NCI-H460 (cell line): ENCODE measurements around the gene TSSK3. TPM values are rescaled to one million over a fixed set of nuclear protein-coding genes. Genes with fewer than 3 reads are reported as not detected.

Experiments
- DNase-seq: peaks from one replicate; pipeline ENCODE4 v3.0.0-alpha.2; 2016; ENCODE audit warnings: low read depth; ENCODE audit errors: extremely low read depth
- polyA plus RNA-seq: library from polyadenylated mRNA; depleted of rRNA; stranded (reverse); fragments of >200 nt; gene quantifications from 2 replicates; pipeline ENCODE4 v1.2.3, GENCODE V29; 2014; cell fraction: nucleus; rRNA removed
- total RNA-seq: library from RNA; depleted of rRNA; stranded (reverse); fragments of >200 nt; shearing (Covaris generic); gene quantifications from 2 replicates; pipeline ENCODE4 v1.2.3, GENCODE V29; 2014; rRNA removed

Gene TSSK3
- 0.57 and 0.98 TPM in 2 replicates for total RNA-seq
- 0.60 and 0.61 TPM in 2 replicates for polyA plus RNA-seq

- DNase-seq = no peak
Observed at GRCh38 chr1:32362474-32363313, at the start of gene TSSK3, which contains the start of gene FAM229A. TSS of gene TSSK3 (plus strand) at chr1:32362539. CDS start at chr1:32362702, 163 bp downstream. TSS of gene FAM229A (minus strand) at chr1:32362485. CDS start at chr1:32362091, 394 bp downstream.

- no peak for DNase-seq
Observed at GRCh38 chr1:32316903-32317277, 45.4 kb upstream of the TSSK3 start.

GRCh38 chr1:32318127-32318869, 44.0 kb upstream of the TSSK3 start:
- no peak for DNase-seq

- DNase-seq = no peak
Observed at GRCh38 chr1:32321712-32322291, 40.5 kb upstream of the TSSK3 start.

- no peak for DNase-seq
Observed at GRCh38 chr1:32327204-32327603, 35.1 kb upstream of the TSSK3 start.

GRCh38 chr1:32329931-32330466, 32.3 kb upstream of the TSSK3 start:
- no peak for DNase-seq

GRCh38 chr1:32330558-32331151, 31.7 kb upstream of the TSSK3 start:
- no peak for DNase-seq

- no peak for DNase-seq
Observed at GRCh38 chr1:32331549-32331948, 30.8 kb upstream of the TSSK3 start.

GRCh38 chr1:32332290-32333079, 29.9 kb upstream of the TSSK3 start:
- no peak for DNase-seq

GRCh38 chr1:32333251-32333963, 28.9 kb upstream of the TSSK3 start:
- DNase-seq = no peak

- DNase-seq = no peak
Observed at GRCh38 chr1:32334274-32334861, 28.0 kb upstream of the TSSK3 start.

- DNase-seq = no peak
Observed at GRCh38 chr1:32334864-32335534, 27.3 kb upstream of the TSSK3 start.

GRCh38 chr1:32335535-32335789, 26.9 kb upstream of the TSSK3 start:
- DNase-seq = no peak

- peak; percentile 36 for DNase-seq
Observed at GRCh38 chr1:32335790-32336590, 26.3 kb upstream of the TSSK3 start, which contains the start of gene MARCKSL1. TSS of gene MARCKSL1 (minus strand) at chr1:32336233. CDS start at chr1:32336033, 200 bp downstream.

GRCh38 chr1:32336591-32336932, 25.8 kb upstream of the TSSK3 start:
- no peak for DNase-seq

- no peak for DNase-seq
Observed at GRCh38 chr1:32336963-32337675, 25.2 kb upstream of the TSSK3 start.
